Ovary (tissue), 9 donors: ENCODE measurements around the gene ERC1. TPM values are rescaled to one million over a fixed set of nuclear protein-coding genes. Genes with fewer than 3 reads are reported as not detected.

Experiments
- DNase-seq, 5 donors: peaks; one replicate each; pipeline ENCODE4 v3.0.0-alpha.2; 2019 to 2020
- H3K27ac ChIP-seq, 2 donors: fragments of 200-600 bp; one replicate each; pipeline versions ENCODE4 v1.5.1 to v1.8.0; 2019 to 2022
- H3K27me3 ChIP-seq: fragments of 200-600 bp; one replicate; pipeline ENCODE4 v1.8.0; 2022
- H3K36me3 ChIP-seq: fragments of 200-600 bp; sonication (generic); one replicate; pipeline ENCODE4 v1.5.1; 2019
- H3K4me1 ChIP-seq: one replicate; pipeline ENCODE4 v1.8.1; 2013; ENCODE audit warnings: mild to moderate bottlenecking, moderate library complexity; ENCODE audit not compliant: insufficient read depth
- H3K4me3 ChIP-seq: fragments of 200-600 bp; sonication (generic); one replicate; pipeline ENCODE4 v1.5.1; 2017
- H3K9me3 ChIP-seq, 2 donors: fragments of 200-600 bp in 1 of 2; sonication (generic) in 1 of 2; one replicate each; pipeline versions ENCODE4 v1.5.1 to v1.8.1; 2013 to 2019; ENCODE audit warnings: mild to moderate bottlenecking in 1 of 2, moderate library complexity in 1 of 2
- CTCF ChIP-seq, 3 donors: fragments of 450-650 bp in 2 of 3; fragments of 200-600 bp in 1 of 3; IDR thresholded peaks; one replicate each; pipeline versions ENCODE4 v1.5.1 to v1.8.0; 2016 to 2022; ENCODE audit warnings: antibody characterized with exemption in 3 of 3, mild to moderate bottlenecking in 1 of 3
- EP300 ChIP-seq: sonication (generic); formaldehyde crosslinking; IDR thresholded peaks from one replicate; pipeline ENCODE4 v1.6.1; 2017; ENCODE audit warnings: antibody characterized with exemption
- POLR2A ChIP-seq: fragments of 450-650 bp; IDR thresholded peaks from one replicate; pipeline ENCODE4 v1.6.1; 2017; ENCODE audit warnings: antibody characterized with exemption, mild to moderate bottlenecking, moderate library complexity
- WGBS, 3 donors: extraction: QIAGEN DNeasy Blood & Tissue Kit in 1 of 3; methylation state at CpG; one replicate each; pipeline versions ENCODE4 v1.1.5 to v1.1.7; 2013 to 2017; 5-methylcytosine and 5-hydroxymethylcytosine counted together
- intact Hi-C, 4 donors: fragments of 100-400 bp; cut with DNase I; formaldehyde crosslinking; loops; one replicate each; pipeline versions ENCODE4 v1.11.0 to v1.15.1; 2022 to 2023
- polyA plus RNA-seq, 2 donors: library from polyadenylated mRNA; stranded (reverse); fragments of 200-250 nt in 1 of 2; fragments of 350-450 nt in 1 of 2; fragmentation: Illumina TruSeq in 1 of 2; extraction: RNeasy Lipid Tissue Mini Kit (QIAGEN cat#74804) in 1 of 2; gene quantifications; one replicate each; pipeline ENCODE4 v1.2.3, GENCODE V29; 2013 to 2014
- total RNA-seq, 7 donors: library from RNA; depleted of rRNA in 2 of 7; stranded (reverse); fragments of >200 nt in 2 of 7; fragmentation: NEBNext Ultra II Directional in 3 of 7; extraction: Animal tissue kit (Norgen Biotek cat#: 25700) in 3 of 7; gene quantifications; one replicate each; pipeline versions ENCODE4 v1.1.0 to v1.2.4, GENCODE V29; 2016 to 2023
- donor health status: DM: no; HTN: no; CAD: no; lungs with moderate emphysema.
- donor health status: DM: no; HTN: no; CAD: no.
- donor health status: Bipolar disorder and iron deficiency.
- donor health status: DM: yes; HTN: yes; CAD: no.
- donor health status: DM: no; HTN: no; CAD: no.
- donor health status: DM: yes; HTN: yes; CAD: no.

Gene ERC1
- total and polyA plus RNA-seq, 9 donors: 10.4 to 65.2 (median 51.6) TPM

DNA sequence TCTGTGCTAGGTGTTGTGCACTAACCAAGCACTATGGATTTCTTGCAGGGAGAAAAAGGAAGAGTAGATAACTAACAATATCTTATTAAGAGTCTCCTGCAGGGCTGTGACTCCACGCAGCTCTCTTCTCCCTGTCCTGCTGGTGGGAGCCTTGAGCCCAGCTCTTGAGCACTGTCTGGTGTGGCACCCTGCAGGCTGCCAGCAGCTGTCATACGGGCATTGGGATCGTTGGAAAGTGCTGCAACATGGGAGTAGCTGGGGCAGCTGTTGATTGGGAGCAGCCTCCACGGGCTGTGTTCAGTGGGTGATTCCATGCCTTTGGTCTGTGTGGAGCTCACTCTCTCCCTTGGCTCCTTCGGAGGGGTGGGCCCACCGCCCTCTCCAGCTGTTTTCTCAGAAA is 478.0 kb downstream of the ERC1 start:
- 84 to 87% (median 86%) methylated on average over 6 of the region's 6 CpGs for WGBS, 3 donors
- Histone ChIP-seq H3K36me3 (no peaks in the 10 kb centered on the region), H3K27ac (no peak overlapping the region), H3K4me1 (peaks cover 5% of the 10 kb centered on the region), H3K27me3 (no peaks in the 10 kb centered on the region), H3K9me3 (no peaks in the 10 kb centered on the region), H3K4me3 (no peak overlapping the region)
- intact Hi-C loops: no loop called here
- TF ChIP-seq EP300: no peak
- no peak for TF ChIP-seq POLR2A
- no peak for TF ChIP-seq CTCF (IDR thresholded peaks at IDR 0.05)
- DNase-seq: no peak

GRCh38 chr12:1470051-1470450 is 479.0 kb downstream of the ERC1 start:
- intact Hi-C loops: no loop called here
- no peak overlapping the region for H3K4me3 ChIP-seq
- H3K9me3 ChIP-seq: no peaks in the 10 kb centered on the region
- no peak for TF ChIP-seq POLR2A
- no peak for TF ChIP-seq CTCF (IDR thresholded peaks at IDR 0.05)
- no peak for TF ChIP-seq EP300
- WGBS, 3 donors: 83 to 93% (median 88%) methylated on average over 5 of the region's 5 CpGs
- no peaks in the 10 kb centered on the region for H3K27me3 ChIP-seq
- no peak overlapping the region for H3K27ac ChIP-seq
- no peak for DNase-seq
- no peaks in the 10 kb centered on the region for H3K36me3 ChIP-seq
- H3K4me1 ChIP-seq: peaks cover 5% of the 10 kb centered on the region

DNA sequence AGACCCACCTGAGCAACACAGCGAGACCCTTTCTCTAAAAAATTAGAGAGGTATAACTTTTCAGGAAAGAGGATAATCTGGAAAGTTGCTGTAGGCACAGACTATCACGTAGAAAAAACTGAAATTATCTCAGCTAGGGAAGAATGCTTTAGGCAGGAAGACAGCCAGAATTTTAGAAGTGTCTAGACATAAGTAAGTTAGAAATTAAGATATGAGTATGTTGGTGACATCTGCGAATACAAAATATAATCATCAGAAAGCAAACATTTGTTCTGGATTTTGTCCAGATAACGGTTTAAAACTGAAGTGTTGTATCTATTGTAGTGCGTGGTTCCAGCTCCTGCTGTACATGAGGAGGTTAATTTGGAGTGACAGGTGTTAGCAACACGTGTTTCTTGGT is 480.2 kb downstream of the ERC1 start:
- Histone ChIP-seq H3K4me3 (no peak overlapping the region), H3K9me3 (no peaks in the 10 kb centered on the region), H3K27ac (no peak overlapping the region), H3K4me1 (peaks cover 5% of the 10 kb centered on the region), H3K27me3 (no peaks in the 10 kb centered on the region), H3K36me3 (no peaks in the 10 kb centered on the region)
- intact Hi-C loops: no loop called here
- WGBS, 3 donors: 69 to 77% (median 72%) methylated on average over 6 of the region's 6 CpGs
- DNase-seq: no peak
- TF ChIP-seq EP300 (no peak), POLR2A (no peak), CTCF (IDR thresholded peaks at IDR 0.05) (no peak)

- Histone ChIP-seq H3K4me3 (no peak overlapping the region), H3K27me3 (no peaks in the 10 kb centered on the region), H3K4me1 (peaks cover 5% of the 10 kb centered on the region), H3K36me3 (no peaks in the 10 kb centered on the region), H3K27ac (no peak overlapping the region), H3K9me3 (no peaks in the 10 kb centered on the region)
- WGBS, 3 donors: 88 to 96% (median 92%) methylated on average over 7 of the region's 7 CpGs
- no peak for DNase-seq
- TF ChIP-seq EP300: no peak
- no peak for TF ChIP-seq POLR2A
- TF ChIP-seq CTCF (IDR thresholded peaks at IDR 0.05): no peak
- intact Hi-C loops: no loop called here
Measured at GRCh38 chr12:1473418-1473817, 482.4 kb downstream of the ERC1 start.
